HG02623 (cell line): Measurements from ENCODE around the gene SRP68.

Experiments used
- ATAC-seq: cut with Tn5 transposase; IDR thresholded peaks from one replicate; pipeline ENCODE4 v1.9.1; 2021; ENCODE audit warnings: moderate library complexity; ENCODE audit not compliant: unreplicated experiment

SRP68 gene

GRCh38 chr17:76072148-76072858, at the start of gene SRP68:
Gene SRP68, minus strand, starts transcription at chr17:76072517. Its CDS starts 26 bp downstream, at chr17:76072491.
- peak; percentile 89 for ATAC-seq

- no peak for ATAC-seq
Measured at GRCh38 chr17:76121932-76122430, 49.7 kb upstream of the SRP68 start.

- ATAC-seq: no peak
Measured at GRCh38 chr17:76120658-76121008, 48.3 kb upstream of the SRP68 start.

- no peak for ATAC-seq
Measured at GRCh38 chr17:76119409-76120371, 47.4 kb upstream of the SRP68 start.

GRCh38 chr17:76115138-76115754, 42.9 kb upstream of the SRP68 start:
- no peak for ATAC-seq

GRCh38 chr17:76111956-76112355, 39.6 kb upstream of the SRP68 start:
- ATAC-seq: no peak

GRCh38 chr17:76107509-76107908, 35.2 kb upstream of the SRP68 start:
- ATAC-seq: no peak

GRCh38 chr17:76106703-76107102, 34.4 kb upstream of the SRP68 start:
- ATAC-seq: no peak

GRCh38 chr17:76104896-76105231, 32.5 kb upstream of the SRP68 start:
- no peak for ATAC-seq

GRCh38 chr17:76104140-76104895, 32.0 kb upstream of the SRP68 start:
- no peak for ATAC-seq

GRCh38 chr17:76103274-76104139, 31.2 kb upstream of the SRP68 start, which contains the start of gene EXOC7:
Gene EXOC7, minus strand, starts transcription at chr17:76103787. Its CDS starts 95 bp downstream, at chr17:76103692.
- no peak for ATAC-seq

- ATAC-seq: no peak
Measured at GRCh38 chr17:76102944-76103273, 30.6 kb upstream of the SRP68 start.

- ATAC-seq: no peak
Measured at GRCh38 chr17:76097716-76098295, 25.5 kb upstream of the SRP68 start.

- no peak for ATAC-seq
Measured at GRCh38 chr17:76095943-76096342, 23.6 kb upstream of the SRP68 start.

GRCh38 chr17:76094046-76094445, 21.7 kb upstream of the SRP68 start:
- ATAC-seq: no peak

- no peak for ATAC-seq
Measured at GRCh38 chr17:76092526-76093413, 20.5 kb upstream of the SRP68 start.

- ATAC-seq: no peak
Measured at GRCh38 chr17:76091526-76092286, 19.4 kb upstream of the SRP68 start.
